Activated CD4-positive, alpha-beta T cell treated with anti-CD3 and anti-CD28 coated beads, Interleukin-10, Interleukin-2, amounts not matched to agents 100 ng/mL and 50 ng/mL, durations not matched to agents 16 hours and 8 hours (primary cell): ENCODE results near the gene PPP5C.

ENCODE experiments used
- DNase-seq: peaks from one replicate; pipeline ENCODE4 v3.0.0-alpha.2; 2020

The PPP5C gene

DNA sequence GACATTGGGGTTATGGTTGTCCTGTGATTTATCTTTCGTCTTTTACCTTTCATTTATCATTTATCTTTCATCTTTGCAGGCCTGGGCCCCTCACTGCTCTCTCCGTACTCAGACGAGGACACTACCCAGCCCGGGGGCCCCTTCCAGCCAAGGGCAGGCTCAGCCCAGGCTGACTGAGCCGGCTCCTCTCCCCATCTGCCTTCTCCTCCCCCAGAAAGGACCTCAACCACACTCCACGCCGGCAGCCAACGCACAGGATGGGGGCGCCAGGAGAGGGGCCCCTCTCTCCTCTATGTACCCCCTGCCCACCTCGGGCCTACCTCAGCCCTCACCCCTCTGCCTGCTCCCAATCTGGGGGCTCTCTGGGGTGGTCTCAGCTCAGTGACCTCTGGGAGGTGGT lies 7.4 kb upstream of the PPP5C start:
- DNase-seq, result no peak

DNA sequence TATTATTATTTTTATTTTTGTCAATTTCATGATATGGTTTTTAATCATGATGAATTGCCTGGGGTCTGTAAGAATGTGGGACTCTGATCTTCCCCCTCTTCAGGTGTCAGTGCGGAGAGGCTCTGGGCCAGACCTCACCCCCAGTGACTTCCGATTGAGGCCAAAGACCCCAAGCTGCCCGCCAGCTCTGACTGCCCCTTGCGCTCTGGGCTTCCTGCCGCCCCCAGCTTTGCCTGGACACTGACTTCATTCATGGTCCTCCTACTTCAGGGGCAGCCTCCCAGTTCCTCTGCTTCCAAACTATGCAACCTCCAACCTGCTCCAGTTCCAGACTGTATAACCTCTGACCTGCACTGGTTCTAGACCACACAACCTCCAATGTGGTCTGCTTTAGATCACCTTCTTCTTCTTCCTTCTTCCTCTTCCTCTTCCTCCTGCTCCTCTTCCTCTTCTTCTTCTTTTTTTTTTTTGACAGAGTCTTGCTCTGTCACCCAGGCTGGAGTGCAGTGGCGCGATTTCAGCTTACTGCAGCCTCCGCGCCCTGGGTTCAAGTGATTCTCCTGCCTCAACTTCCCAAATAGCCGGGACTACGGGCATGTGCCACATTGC lies 6.7 kb upstream of the PPP5C start:
- DNase-seq, result no peak

- DNase-seq, result no peak
Measured at GRCh38 chr19:46341937-46342336, 5.0 kb upstream of the PPP5C start.

- no peak for DNase-seq
Measured at GRCh38 chr19:46344363-46344762, 2.5 kb upstream of the PPP5C start.

DNA sequence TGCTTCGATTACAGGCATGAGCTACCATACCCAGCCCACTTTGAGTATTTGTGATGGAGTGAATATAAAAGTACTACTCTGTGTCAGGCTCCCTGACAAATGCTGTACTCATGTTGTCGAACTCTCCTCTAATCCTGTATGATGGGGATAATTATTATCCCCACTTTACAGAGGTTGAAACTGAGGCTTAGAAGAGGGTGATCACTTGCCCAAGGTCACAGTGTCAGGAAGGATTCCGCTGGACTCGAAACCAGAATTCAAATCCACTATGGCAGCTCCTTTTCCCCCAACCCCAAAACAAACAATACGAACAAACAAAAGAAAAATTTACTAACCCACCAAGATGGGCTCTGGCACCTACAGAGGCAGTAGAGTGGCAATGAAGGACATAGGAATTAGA lies 1.7 kb upstream of the PPP5C start:
- DNase-seq, result no peak

DNA sequence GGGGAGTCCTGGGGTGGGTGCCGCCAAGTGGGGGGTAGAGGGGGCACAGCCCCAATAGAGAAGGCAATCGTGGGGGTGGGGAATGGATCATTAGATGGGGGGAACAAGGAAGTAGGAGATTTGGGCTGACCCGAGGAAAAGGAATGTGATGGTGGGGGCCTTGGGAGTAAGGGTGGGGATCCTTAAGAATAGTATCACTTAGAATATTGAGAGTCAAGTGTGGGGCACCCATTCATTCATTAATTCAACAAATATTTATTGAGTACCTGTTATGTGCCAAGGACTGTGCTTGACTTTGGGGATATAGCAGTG lies 641 bp downstream of the PPP5C start:
- no peak for DNase-seq

DNA sequence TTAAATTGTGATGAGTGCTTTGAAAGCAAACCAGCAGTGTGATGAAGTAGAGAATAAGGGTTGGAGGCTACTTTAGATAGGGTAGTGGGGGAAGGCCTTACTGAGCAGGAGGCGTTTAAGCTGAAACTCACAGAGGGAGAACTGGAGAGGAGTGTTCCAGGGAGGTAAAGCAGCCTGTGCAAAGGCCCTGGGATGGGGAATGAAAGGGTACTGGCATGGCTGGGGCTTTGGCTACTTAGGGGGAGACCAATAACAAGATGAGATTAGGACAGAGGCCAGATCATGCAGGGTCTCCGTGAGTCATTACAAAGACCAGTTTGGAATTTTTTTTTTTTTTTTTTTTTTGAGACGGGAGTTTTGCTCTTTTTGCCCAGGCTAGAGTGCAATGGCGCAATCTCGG lies 1.1 kb downstream of the PPP5C start:
- no peak for DNase-seq

DNA sequence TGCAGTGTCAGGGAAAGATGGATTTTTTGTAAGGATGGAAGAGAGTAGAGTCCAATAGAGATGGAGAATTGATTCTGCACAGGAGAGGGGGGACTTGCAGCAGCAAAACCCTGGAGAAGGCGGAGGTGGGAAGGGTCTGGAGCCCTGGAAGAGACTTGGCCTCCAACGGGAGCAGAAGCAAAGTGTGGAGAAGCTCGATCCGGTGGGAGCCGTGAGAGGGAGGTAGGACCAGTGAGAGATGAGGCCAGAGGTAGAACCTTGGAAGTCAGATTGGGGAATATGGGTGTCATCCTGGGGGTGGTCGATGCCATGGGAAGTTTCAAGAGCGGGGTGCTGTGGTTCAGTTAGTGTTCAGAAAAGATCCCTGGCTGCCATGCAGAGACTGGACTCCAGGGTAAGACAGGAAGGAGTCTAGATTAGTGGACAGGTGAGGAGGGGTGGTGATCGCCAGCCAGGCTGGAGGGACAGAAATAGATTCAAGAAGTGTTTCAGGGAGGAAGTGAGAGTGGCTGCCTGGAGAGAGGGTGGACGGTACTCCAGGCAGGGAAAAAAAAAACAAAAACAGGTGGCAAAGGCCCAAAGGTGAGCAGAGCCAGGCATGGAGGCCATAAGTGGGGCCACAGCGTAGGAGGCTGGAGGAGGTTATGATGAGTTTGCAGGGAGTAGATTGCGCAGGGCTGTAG lies 2.6 kb downstream of the PPP5C start:
- no peak for DNase-seq

DNA sequence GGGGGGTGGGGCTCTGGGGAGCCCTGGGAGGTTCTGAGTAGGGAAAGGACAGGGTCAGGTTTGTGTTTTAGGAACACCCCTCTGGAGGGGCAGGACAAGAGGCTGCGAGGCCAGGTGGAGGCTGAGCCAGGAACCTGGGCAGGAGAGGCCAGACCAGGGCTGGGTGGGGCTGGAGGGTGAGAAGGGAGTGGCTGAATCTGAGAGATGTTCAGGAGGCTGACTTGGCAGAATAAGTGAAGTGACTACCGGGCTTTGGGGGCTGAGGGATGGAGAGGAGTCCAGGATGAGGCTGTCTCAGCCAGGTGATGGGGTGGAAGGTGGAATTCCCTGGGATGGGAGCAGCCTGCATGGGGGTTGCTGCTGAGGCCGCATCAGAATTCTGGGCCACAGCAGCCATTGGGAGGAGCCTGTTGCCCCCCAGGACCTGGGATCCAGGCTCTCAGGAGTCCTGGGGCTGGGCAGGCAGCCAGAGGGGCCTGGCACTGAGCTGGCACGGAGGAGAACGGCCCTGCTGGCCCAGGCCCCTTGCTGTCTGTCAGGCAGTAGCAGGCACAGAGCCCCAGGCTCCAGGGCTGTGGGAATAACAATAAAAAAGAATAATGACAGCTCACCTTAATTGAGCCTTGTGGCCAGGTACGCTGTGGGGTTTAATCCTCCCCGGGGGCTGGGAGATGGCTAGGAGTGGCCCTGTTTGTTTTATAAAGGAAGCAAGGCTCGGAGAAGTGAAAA lies 3.3 kb downstream of the PPP5C start:
- DNase-seq, result peak; percentile 47

GRCh38 chr19:46350758-46351159 lies 3.9 kb downstream of the PPP5C start:
- peak; percentile 55 for DNase-seq

- peak; percentile 65 for DNase-seq
Measured at GRCh38 chr19:46351241-46352041, 4.6 kb downstream of the PPP5C start.

- DNase-seq, result no peak
Measured at GRCh38 chr19:46353730-46354528, 7.0 kb downstream of the PPP5C start.

DNA sequence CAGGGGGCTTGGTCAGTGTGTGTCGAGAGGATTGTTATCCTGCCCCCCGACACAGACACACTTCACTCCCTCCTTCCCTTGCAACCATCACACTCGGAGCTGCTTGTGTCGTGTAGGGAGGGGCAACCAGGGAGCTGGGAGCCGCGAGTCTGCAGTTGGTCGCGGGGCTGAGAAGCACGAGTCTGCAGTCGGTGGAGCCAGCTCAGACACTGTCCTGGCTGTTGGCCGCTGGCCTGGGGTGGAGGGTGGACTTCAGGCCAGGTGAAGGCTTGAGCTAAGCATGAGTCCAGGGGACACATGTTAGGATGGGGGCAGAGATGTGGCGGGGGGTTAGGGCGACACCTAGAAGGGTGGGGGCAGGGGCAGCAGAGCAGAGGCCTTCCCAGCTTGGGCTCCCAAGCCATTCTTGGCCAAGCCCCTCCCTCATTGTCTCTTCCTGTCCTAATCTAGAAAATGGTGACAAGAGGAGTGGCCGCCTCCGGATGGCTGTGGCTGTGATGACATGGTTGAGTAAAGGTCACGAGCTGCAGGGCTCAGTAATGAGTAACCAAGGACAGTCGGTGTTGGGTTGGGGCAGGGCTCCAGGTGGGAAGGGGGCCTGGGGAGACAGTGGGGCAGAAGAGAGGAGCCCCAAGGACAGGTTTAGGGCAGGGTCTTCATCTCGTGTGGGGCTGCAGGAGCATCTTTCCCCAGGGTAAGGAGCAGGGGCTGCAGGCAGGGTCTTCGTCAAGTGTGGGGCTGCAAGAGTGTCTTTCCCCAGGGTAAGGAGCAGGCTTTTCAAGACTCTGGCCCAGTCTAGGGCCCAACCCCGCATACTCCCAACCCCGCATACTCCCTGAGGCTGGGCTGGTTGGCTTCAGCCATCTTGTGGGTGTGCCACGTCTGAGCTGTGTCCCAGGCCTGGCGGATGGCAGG lies 8.6 kb downstream of the PPP5C start:
- DNase-seq, result no peak

DNA sequence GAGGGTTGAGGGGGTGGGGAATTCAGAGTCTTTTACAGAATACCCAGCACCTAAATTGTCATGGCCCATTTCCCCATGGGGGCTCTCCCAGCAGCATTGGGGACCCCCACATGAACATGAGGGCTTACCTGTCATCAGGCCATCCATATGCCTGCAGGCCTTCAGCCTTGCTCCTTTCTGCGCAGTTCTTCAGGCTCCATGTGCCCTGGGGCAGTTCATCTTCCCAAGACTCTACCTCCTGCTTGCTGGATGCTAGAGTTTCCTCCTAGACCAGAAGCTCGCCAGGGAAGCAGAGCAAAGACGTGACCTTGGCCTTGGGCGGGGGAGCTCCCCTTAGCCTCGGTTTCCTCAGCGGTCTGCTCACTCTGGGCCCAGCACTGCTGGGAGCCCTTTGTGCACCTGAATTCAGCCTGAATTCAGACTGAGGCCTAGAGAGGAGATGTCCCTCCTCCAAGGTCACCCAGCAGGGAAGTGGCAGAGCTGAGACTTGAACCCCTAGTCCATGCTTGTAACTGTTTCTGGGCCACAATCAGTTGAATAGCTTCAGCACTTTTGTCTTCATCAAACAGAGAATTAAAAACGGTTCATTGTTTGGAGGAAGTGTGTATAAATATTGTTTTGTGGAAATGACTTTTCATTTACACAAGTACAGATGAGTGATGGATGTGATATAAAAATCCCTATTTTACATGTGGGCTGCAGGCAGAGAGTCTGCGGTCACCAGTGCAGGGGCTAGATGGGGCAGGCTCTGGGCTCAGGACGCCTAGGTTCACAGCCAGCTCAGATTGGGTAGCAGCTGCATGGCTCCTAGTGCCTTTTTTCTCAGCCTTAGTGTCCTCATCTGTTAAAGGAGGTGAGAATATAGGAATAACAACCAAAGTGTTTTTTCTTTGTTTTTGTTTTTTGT lies 9.5 kb downstream of the PPP5C start:
- DNase-seq, result no peak

GRCh38 chr19:46357846-46358583 lies 11.1 kb downstream of the PPP5C start:
- no peak for DNase-seq

DNA sequence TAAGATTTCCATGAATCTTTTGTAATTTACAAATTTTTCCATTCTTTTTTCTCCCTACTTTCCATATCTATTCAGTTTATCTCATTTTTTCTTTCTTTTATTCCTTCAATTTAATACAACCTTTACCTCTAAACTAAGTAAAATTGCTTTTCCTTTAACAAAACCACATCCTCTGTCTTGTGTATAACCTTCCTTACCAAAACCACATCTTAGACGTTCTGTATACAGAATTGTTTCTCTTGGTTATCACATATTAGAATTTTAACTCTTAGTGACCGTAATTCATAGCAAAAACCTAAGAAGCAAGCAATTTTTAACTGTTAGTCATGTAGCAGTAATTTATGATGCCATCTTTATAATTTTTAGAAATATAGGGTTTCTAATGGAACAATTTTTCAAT lies 15.0 kb downstream of the PPP5C start:
- DNase-seq, result peak; percentile 34

GRCh38 chr19:46364359-46364758 lies 17.5 kb downstream of the PPP5C start:
- no peak for DNase-seq

GRCh38 chr19:46365561-46365960 lies 18.7 kb downstream of the PPP5C start:
- no peak for DNase-seq

GRCh38 chr19:46366620-46367292 lies 19.9 kb downstream of the PPP5C start:
- no peak for DNase-seq
